Measurements from ENCODE around the gene MYO5C. TPM values are rescaled to one million over a fixed set of nuclear protein-coding genes. Genes with fewer than 3 reads are reported as not detected.

The MYO5C gene
- total and polyA plus RNA-seq, 2 donors (not counting 3 experiments of a cell fraction or from before 2014, with no cell fraction given), result 7.5 to 19.4 TPM

DNA sequence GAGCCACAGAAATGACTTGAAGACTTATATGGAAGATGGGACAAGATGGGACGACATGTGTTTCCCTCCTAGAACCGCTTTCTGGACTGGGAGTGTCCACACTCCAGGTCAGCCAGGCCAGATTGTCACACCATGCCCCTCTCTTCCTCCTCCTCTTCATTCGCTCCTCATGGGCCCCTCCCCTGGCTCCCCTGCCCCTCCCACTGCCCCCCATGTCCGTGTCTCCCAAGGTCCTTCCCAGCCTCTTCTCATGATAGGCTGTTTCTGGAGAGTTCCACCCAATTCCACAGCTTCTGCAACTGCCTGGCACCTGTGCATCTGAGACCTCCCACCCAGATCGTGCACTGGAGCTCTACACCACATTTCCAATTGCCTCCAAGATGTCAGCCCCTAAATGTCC is 6.6 kb downstream of the MYO5C start:
- POLR2A ChIA-PET, result no interaction called here
- intact Hi-C loops (cut with micrococcal nuclease), result no loop called here
- Histone ChIP-seq H3K9ac (replicated peaks; ENCODE audit: extremely low read depth, insufficient read depth, low read length) (no peak overlapping the region), H3K4me2 (ENCODE audit: insufficient read depth, low read length) (no peak overlapping the region), H2AFZ (ENCODE audit: low read depth, low read length) (no peak overlapping the region), H3K27ac (ENCODE audit: insufficient read depth, low read depth, low read length) (no peak overlapping the region), H3K9me1 (replicated peaks; ENCODE audit: control insufficient read depth, extremely low read depth, insufficient read depth, low read length) (no peaks in the 10 kb centered on the region), H3K27me3 (ENCODE audit: control insufficient read depth in 2 of 2, insufficient read depth in 2 of 2, low read length in 2 of 2) (no peaks in the 10 kb centered on the region), H4K20me1 (replicated peaks; ENCODE audit: control insufficient read depth, extremely low read depth, insufficient read depth, low read length) (no peaks in the 10 kb centered on the region), H3K9me3 (replicated peaks; ENCODE audit: control insufficient read depth, insufficient read depth, low read length) (no peaks in the 10 kb centered on the region), H3K36me3 (ENCODE audit: control insufficient read depth in 2 of 2, extremely low read depth in 1 of 2, insufficient read depth in 2 of 2, low read length in 2 of 2) (no peaks in the 10 kb centered on the region), H3K4me1 (ENCODE audit: control insufficient read depth, extremely low read depth, insufficient read depth, low read length) (no peaks in the 10 kb centered on the region), H3K4me3 (replicated peaks in 1 of 3; ENCODE audit: insufficient read depth in 1 of 3, low read depth in 1 of 3, low read length in 3 of 3) (no peak overlapping the region), H3K79me2 (ENCODE audit: control insufficient read depth, insufficient read depth, low read length) (no peaks in the 10 kb centered on the region)
- CTCF ChIA-PET, result interaction anchor here (0.6 to 1.5 kb wide), 3 partner anchors 9 to 27 kb away, joined by 3 to 4 read pairs (median 3); no protein-coding TSS in a partner anchor
- DNase-seq (ENCODE audit: low read depth, low spot score) (no peak), FAIRE-seq (no peak)
- TF ChIP-seq, protein P1, sequence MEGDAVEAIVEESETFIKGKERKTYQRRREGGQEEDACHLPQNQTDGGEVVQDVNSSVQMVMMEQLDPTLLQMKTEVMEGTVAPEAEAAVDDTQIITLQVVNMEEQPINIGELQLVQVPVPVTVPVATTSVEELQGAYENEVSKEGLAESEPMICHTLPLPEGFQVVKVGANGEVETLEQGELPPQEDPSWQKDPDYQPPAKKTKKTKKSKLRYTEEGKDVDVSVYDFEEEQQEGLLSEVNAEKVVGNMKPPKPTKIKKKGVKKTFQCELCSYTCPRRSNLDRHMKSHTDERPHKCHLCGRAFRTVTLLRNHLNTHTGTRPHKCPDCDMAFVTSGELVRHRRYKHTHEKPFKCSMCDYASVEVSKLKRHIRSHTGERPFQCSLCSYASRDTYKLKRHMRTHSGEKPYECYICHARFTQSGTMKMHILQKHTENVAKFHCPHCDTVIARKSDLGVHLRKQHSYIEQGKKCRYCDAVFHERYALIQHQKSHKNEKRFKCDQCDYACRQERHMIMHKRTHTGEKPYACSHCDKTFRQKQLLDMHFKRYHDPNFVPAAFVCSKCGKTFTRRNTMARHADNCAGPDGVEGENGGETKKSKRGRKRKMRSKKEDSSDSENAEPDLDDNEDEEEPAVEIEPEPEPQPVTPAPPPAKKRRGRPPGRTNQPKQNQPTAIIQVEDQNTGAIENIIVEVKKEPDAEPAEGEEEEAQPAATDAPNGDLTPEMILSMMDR (IDR thresholded peaks at IDR 0.05; ENCODE audit: extremely low read depth in 1 of 2, insufficient read depth in 1 of 2, low read depth in 1 of 2, low read length in 2 of 2), result no peak
- TF ChIP-seq GATA2 (IDR thresholded peaks at IDR 0.05; ENCODE audit: insufficient read depth, insufficient read length, low read depth, low read length) (no peak), EZH2 (IDR thresholded peaks at IDR 0.05; ENCODE audit: borderline replicate concordance, low read depth, low read length, severe bottlenecking) (no peak), JUN (IDR thresholded peaks at IDR 0.05; ENCODE audit: borderline replicate concordance, insufficient read depth, insufficient read length, low read depth) (no peak), POLR2A (IDR thresholded peaks at IDR 0.05; ENCODE audit: low read depth, low read length) (no peak), MYC (IDR thresholded peaks at IDR 0.05; ENCODE audit: low read depth, low read length) (no peak), FOS (IDR thresholded peaks at IDR 0.05; ENCODE audit: borderline replicate concordance, insufficient read depth, low read length) (no peak), POLR2AphosphoS5 (IDR thresholded peaks at IDR 0.05; ENCODE audit: insufficient read depth, low read depth, low read length) (no peak)
- TF ChIP-seq, protein P2, sequence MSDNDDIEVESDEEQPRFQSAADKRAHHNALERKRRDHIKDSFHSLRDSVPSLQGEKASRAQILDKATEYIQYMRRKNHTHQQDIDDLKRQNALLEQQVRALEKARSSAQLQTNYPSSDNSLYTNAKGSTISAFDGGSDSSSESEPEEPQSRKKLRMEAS (IDR thresholded peaks at IDR 0.05; ENCODE audit: insufficient read depth, insufficient read length), result no peak
- no TSS peak for BruUV-seq (replicated peaks)
- dilution Hi-C loops (cut with MboI; ENCODE audit: extremely low pct_ligation_motif_present, low sequenced_read_pairs), result no loop called here
